EL (cell line): ENCODE data around the gene SAMD11.

Source experiments
- DNase-seq: peaks from one replicate; pipeline ENCODE4 v3.0.0-alpha.2; 2016

SAMD11 gene

DNA sequence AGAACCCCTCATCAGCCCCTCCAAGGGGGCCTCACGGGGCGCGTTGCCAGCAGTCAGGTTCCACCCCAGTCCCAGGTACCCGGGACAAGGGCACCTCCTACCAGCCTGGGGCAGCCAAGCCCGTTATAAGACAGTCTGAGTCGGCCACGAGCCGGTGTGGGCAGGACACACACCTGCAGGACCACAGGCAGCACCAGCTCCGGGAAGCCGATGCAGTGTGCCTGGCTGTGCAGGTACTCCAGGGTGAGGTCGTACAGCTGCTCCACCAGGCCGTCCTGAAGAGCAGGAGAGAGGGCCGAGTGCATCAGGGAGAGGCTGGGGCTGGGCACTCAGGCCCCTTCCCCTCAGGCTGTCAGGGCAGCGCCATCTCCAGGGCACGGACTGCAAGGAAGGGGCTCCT lies 24.2 kb downstream of the SAMD11 start:
- no peak for DNase-seq

DNA sequence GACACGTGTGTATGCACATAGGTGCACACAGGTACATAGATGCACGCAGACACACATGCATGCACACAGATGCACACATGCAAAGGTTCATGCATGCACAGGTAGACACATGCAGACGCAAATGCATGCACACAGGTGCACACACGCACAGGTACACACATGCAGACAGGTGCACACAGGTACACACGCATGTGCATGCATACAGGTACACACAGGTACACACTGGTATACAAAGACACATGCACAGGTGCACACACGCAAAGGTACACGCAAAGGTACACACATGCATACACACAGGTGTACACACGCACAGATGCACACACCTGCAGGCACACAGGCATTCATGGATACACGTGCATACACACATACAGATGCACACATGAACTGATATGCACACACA lies 26.5 kb downstream of the SAMD11 start:
- DNase-seq, result no peak

DNA sequence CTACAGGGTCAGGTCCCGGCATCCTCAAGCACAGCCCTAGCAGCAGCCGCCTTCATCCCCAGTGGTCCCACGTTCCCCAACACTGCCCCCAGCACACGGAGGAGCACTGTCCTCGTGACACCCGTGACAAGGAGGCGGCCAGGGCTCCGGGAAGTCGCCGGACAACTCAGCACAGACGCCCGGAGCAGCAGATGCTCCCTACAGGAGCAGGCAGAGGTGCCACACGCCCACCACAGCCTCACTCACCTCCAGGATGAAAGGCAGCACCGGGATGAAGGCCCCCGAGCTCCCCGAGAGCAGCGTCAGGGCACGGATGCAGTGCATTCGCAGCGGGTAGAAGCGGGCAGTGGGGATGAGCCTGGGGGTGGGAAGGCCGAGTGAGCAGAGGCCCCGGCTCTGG lies 27.2 kb downstream of the SAMD11 start:
- DNase-seq, result no peak

DNA sequence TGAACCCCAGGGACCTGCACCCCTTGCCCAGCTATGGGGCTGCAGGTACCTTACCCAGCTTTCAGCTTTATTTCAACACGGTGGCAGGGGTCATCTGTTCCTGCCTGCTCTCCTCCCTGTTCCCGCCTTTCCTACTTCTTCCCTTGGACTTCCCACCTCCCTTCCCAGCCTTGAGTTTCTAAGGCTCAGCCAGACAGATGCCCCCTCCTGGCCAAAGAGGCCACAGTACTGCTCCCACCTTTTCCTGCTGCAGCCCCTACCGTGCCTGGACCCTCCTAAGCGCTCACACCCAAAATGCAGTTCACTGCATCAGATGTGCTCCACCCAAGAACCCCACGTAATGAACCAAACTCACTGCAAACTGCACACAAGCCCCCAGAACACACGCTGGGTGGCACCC lies 27.6 kb downstream of the SAMD11 start:
- no peak for DNase-seq

GRCh38 chr1:952201-952600 lies 28.5 kb downstream of the SAMD11 start:
- DNase-seq, result no peak

GRCh38 chr1:952603-953002 lies 28.9 kb downstream of the SAMD11 start:
- no peak for DNase-seq

- DNase-seq, result no peak
Measured at GRCh38 chr1:953524-954320, 30.0 kb downstream of the SAMD11 start.

GRCh38 chr1:954927-955326 lies 31.2 kb downstream of the SAMD11 start:
- no peak for DNase-seq

- no peak for DNase-seq
Measured at GRCh38 chr1:955474-955873, 31.8 kb downstream of the SAMD11 start.

GRCh38 chr1:956636-957035 lies 32.9 kb downstream of the SAMD11 start:
- DNase-seq, result no peak

DNA sequence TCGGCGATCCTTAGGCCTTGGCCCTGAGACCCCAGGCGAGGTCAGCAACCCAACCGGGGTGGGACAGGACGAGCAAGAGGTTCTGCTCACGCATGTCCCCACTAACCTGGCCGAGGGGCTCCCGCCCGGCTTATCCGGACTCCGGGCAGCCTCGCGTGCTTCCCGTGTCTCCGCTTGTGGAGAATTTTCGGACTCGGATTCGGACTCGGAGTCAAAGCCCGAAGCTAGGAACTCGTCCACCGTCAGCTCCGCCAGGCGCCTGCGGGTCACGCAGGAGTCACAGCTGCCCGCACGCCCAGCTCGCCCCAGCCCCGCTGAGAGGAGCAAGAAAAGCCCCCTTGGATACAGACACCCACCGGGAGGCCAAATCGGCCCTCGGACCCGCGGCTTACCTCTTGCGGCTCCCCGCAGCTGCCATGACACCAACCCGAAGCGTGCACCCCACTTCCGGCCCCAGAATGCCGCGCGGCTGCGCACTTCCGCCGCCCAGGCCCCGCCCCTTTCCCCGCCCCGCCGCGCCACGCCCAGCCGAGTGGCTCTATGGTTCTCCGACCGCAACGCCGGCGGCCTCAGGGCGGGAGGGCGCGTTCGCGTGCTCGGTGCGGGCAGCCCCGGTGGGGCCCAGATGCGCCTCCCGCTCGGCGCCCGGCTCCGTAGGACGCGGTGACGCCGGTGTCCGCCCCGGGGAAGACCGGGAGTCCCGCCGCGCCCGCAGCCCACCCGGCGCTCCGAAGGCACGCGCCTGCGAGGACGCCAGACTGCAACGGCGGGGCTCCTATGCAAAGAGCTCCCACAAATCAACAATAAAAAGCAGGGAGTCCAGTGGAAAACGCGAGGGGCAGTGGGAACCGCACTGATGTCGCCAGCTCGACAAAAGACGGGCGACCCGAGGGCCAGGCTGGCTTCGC lies 35.4 kb downstream of the SAMD11 start, which contains the start of gene NOC2L:
Gene NOC2L, minus strand, starts transcription at position 434 of the 908 bp plus-strand sequence. Its CDS starts 16 bp downstream, at position 418.
- peak; percentile 88 for DNase-seq

GRCh38 chr1:959731-960362 lies 36.1 kb downstream of the SAMD11 start:
- DNase-seq, result no peak

DNA sequence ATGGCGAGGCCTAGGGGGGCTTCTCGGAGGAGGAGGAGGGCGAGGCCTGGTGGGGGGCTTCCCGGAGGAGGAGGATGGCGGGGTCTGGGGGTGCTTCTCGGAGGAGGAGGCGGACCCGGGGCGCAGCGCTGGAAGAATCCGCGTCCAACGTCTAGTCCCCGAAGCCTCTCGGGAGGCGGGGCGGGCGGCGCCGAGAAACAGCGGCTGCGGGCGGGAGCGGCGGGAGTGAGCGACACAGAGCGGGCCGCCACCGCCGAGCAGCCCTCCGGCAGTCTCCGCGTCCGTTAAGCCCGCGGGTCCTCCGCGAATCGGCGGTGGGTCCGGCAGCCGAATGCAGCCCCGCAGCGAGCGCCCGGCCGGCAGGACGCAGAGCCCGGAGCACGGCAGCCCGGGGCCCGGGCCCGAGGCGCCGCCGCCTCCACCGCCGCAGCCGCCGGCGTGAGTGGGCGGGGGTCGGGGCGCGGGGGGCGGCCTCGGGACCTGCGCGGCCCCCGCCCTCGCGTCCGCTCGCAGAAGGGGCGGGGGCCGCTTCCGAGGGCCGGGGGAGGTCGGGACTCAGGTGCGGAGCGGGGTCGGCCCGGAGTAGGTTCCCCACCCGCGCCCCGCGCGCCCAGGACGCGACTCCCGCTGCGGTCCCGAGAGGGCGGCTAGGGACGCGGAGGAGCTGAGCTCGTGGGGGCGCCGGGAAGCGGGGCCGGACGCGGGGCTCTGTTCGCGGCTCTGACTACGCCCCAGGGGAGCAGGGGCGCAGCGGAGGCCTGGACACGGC lies 36.8 kb downstream of the SAMD11 start, which contains the start of gene KLHL17:
Gene KLHL17, plus strand, starts transcription at position 222 of the 769 bp plus-strand sequence. Its CDS starts 110 bp downstream, at position 332.
- DNase-seq, result peak; percentile 72

DNA sequence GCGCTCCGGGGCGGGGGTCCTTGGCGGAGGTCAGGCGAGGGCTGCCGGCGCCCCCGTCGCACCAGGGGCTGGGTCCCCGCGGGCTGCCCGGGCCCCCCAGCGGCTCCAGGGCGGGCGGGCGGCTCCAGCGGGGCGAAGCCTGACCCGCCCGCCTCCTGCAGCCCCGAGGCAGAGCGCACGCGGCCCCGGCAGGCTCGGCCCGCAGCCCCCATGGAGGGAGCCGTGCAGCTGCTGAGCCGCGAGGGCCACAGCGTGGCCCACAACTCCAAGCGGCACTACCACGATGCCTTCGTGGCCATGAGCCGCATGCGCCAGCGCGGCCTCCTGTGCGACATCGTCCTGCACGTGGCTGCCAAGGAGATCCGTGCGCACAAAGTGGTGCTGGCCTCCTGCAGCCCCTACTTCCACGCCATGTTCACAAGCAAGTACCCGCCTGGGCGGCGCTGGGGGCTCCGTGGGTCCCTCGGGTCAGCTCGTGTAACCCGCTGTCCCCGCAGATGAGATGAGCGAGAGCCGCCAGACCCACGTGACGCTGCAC lies 37.5 kb downstream of the SAMD11 start:
- DNase-seq, result no peak

- DNase-seq, result no peak
Measured at GRCh38 chr1:962381-963300, 38.9 kb downstream of the SAMD11 start.

DNA sequence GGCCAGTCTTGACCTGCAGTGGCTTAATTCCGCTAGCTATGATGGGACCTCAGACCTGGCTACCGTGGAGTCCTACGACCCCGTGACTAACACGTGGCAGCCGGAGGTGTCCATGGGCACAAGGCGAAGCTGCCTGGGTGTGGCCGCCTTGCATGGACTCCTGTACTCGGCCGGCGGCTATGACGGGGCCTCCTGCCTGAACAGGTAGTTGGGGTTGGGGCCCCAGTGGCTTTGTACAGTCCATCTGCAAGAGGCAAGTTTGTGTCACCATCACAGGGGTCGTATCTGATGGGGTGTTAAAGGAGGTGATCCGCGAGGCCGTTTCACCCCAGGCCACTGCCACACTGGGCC lies 39.6 kb downstream of the SAMD11 start:
- DNase-seq, result no peak

DNA sequence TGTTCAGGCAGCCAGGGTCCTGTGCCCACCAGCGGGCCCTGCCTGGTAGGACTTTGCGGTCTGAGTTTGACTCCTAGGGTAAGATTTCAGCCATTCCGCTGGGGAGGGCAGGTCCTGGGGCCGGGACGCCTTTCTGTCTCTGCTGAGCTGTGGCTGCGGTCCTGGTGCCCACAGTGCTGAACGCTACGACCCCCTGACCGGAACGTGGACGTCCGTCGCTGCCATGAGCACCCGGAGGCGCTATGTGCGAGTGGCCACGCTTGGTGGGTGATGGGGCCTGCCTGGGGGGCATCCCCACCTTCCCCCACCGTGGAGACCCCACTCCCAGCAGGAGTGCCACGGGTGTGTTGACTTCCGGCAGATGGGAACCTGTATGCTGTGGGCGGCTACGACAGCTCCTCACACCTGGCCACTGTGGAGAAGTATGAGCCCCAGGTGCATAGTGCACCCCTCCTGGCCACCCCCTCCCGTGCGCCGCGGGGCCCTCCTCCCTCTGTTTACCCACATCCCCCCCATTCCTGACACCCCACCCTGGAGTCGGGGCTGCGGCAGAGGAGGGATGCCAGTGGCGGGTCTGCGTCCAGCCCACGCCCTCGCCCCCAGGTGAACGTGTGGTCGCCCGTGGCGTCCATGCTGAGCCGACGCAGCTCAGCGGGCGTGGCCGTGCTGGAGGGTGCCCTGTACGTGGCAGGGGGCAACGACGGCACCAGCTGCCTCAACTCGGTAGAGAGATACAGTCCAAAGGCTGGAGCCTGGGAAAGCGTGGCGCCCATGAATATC lies 40.2 kb downstream of the SAMD11 start:
- no peak for DNase-seq

DNA sequence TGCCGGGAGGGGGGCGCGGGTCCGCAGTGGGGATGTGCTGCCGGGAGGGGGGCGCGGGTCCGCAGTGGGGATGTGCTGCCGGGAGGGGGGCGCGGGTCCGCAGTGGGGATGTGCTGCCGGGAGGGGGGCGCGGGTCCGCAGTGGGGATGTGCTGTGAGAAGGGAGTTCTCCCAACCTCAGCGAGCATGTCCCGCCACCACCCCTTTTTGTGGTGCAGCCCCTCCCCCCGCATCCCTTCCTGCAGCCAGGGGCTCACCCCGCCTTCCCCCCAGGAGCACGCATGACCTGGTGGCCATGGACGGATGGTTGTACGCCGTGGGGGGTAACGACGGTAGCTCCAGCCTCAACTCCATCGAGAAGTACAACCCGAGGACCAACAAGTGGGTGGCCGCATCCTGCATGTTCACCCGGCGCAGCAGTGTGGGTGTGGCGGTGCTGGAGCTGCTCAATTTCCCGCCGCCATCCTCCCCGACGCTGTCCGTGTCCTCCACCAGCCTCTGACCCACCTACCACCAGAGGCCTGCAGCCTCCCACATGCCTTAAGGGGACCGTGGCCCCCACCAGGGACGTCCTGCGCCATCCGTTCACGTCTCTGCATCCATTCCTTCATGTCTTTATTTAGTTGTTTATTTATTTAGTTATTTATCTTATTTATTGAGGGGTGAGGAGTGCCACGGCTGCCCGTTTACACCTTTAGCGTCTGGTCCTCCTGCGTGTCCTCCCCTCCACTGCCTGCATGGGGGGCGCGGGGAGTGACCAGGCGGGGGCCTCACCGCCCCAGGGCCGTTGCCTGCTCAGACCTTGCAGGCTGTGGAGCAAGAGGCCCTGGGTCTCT lies 41.2 kb downstream of the SAMD11 start:
- no peak for DNase-seq

- no peak for DNase-seq
Measured at GRCh38 chr1:965526-966134, 41.9 kb downstream of the SAMD11 start.
